HG02840 (cell line): ENCODE measurements around the gene TMPRSS13.

Source experiments
- ATAC-seq: cut with Tn5 transposase; IDR thresholded peaks from one replicate; pipeline ENCODE4 v1.9.1; 2021; ENCODE audit warnings: mild to moderate bottlenecking, moderate library complexity, moderate number of reproducible peaks; ENCODE audit not compliant: unreplicated experiment, low FRiP score

Gene TMPRSS13

DNA sequence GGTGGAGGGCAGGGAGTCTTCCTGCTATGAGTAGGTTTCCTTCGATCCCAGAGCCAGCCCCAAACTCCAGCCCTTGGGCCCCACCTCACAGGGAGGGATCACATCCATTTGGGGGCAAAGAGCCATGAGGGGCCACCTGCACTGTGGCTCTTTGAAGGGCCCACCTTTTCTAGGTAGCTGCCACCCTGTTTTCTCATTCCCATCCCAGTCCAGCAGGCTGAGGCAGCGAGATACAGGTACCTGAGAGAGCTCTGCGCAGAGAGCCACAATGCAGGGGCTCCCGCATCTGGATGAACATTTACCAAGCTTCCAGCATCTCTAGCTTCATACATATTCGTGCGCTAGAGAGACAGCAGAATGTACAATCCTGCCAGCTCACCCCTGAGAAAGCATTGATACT lies 69.1 kb downstream of the TMPRSS13 start:
- no peak for ATAC-seq

GRCh38 chr11:117859488-117860112 lies 69.6 kb downstream of the TMPRSS13 start:
- ATAC-seq, result no peak

DNA sequence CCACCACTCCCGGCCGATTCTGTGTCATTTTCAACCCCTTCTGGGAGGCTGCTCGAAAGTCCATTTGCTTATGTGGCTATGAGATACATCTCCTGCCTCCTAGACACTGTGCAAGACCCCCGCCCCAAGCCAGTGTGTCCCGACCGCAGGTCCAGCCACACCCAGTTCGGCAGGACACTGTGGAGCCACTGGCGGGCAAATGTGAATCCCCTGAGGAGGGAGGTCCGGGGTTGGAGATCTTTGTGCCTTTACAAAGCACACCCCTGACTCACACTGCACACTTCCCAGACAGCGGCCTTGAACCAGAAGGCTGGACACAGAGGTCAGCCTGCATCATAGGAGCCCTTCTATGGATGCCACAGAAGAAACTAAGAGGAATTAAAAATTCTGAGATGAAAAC lies 70.1 kb downstream of the TMPRSS13 start:
- no peak for ATAC-seq

DNA sequence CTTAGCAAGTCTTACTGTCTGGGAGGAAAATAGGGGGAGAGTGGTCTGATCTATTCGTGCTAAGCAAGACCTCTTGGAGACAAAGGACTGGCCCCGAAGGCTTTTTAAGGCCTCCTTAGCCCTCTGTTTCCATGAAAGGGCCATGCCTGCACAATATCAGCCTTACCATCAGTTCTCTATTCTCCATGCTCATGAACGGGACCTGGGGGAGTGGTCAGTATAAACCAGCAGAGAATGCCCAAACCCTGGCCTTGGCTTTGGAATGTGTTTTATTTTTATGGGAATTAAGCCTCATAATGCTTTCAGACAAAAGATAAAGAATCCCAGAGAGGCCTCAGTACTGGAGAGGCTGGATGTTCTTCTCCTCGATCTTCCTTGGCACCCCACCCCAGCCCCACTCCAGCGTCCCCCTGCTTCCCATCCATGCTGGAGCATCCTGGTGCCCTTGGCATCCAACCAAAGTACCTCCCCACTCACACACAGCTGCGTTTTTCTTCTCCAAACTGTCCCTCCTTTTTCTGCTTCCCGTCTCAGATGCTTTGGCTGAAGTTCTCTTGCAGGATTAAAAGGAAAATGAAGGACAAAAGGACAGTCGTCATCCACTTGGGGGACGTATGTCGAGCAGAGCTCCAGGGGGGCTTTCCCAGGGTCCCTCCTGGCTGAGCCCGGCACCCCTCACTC lies 71.3 kb downstream of the TMPRSS13 start:
- no peak for ATAC-seq

DNA sequence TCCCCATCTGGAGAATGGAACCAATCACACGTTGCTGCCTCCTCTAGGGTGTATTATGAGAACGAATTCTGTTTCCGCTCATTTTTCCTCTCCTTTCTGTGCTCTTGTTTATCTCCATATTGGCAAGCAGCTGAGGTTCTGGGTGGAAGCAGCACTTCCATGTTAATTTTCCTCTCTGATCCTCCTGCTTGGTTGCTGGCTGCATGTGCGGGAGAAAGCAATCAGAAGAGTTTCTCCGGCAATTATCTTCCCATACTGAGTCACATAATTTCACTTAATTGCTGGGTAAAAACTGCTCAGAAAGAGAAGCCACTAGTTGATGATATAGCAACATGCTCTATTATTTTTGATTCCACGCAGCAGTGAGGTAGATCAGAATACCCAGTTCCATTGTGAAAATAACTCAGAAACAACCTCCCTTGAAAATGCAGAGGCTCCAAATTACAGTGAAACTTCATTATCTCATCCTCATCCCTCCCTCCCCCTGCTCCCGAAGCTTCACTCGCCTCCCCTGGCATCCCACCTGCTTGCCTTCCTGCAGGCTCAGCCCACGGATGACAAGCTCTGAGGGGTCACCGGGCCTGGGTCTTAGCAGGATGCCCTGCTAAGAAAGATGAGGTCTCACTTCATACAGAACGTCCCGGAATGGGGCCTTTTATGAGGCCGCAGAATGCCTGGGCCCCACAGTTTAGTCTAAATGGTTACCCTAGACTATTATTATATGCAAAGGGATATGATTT lies 73.1 kb downstream of the TMPRSS13 start:
- no peak for ATAC-seq

GRCh38 chr11:117855186-117855845 lies 73.9 kb downstream of the TMPRSS13 start:
- ATAC-seq, result no peak

- ATAC-seq, result no peak
Observed at GRCh38 chr11:117852309-117852708, 76.9 kb downstream of the TMPRSS13 start.

GRCh38 chr11:117851852-117852251 lies 77.3 kb downstream of the TMPRSS13 start:
- ATAC-seq, result no peak

- no peak for ATAC-seq
Observed at GRCh38 chr11:117851106-117851505, 78.1 kb downstream of the TMPRSS13 start.
